HCT116 (cell line): ENCODE measurements around the gene PKP1. TPM values are rescaled to one million over a fixed set of nuclear protein-coding genes. Genes with fewer than 3 reads are reported as not detected.

Experiments used
- ATAC-seq: fragments of 200-7000 bp; cut with Tn5 transposase; 2 replicates; pipeline ENCODE4 v1.9.1; 2020; ENCODE audit warnings: mild to moderate bottlenecking, moderate library complexity
- BruUV-seq: library from RNA; stranded (reverse); fragments of 400-500 nt; replicated peaks from 2 replicates; lab custom pipeline; 2021; lab: Mats Ljungman, UMichigan
- CTCF ChIA-PET: fragments of 300-600 bp; sonication (Branson Sonifier 250); formaldehyde crosslinking; loops from one replicate; lab custom pipeline; 2021; ENCODE audit warnings: antibody characterized with exemption; lab: Charles Lee
- POLR2A ChIA-PET: fragments of 300-600, 350-600 bp; sonication (Branson Sonifier 250); formaldehyde crosslinking; loops from one replicate; lab custom pipeline; 2021; ENCODE audit warnings: antibody characterized with exemption; lab: Charles Lee
- RAD21 ChIA-PET, 2 experiments: fragments of 300-600 bp; sonication (Branson Sonifier 250); formaldehyde crosslinking; loops; one replicate each; lab custom pipeline; 2023; ENCODE audit warnings: low total read pairs in 2 of 2; ENCODE audit not compliant: uncharacterized antibody in 2 of 2, unreplicated experiment in 2 of 2, low non-redundant PET in 1 of 2; lab: Charles Lee
- DNase-seq: peaks from one replicate; pipeline ENCODE4 v3.0.0-alpha.2; 2010; ENCODE audit warnings: low read depth, low spot score
- H2AFZ ChIP-seq: fragments of 200-600 bp; shearing (Covaris generic), sonication (generic); 2 replicates; pipeline ENCODE4 v1.6.1; 2017; ENCODE audit warnings: low read depth, mixed run types, mixed read lengths, antibody characterized with exemption, low read length; ENCODE audit not compliant: poor library complexity, severe bottlenecking
- H3K27ac ChIP-seq: 2 replicates; pipeline ENCODE4 v1.5.1; 2012; ENCODE audit warnings: low read depth, low read length
- H3K27me3 ChIP-seq: fragments of 200-600 bp; sonication (generic); 2 replicates; pipeline ENCODE4 v1.6.1; 2016; ENCODE audit warnings: mixed run types, low read length, mixed read lengths; ENCODE audit not compliant: insufficient read depth
- H3K36me3 ChIP-seq, 2 experiments: fragments of 200-500 bp in 1 of 2; fragments of 200-600 bp in 1 of 2; sonication (Bioruptor generic) in 1 of 2; sonication (generic) in 1 of 2; 2 replicates each; pipeline versions ENCODE4 v1.5.1 to v1.6.1; 2014 to 2016; ENCODE audit warnings: low read length in 2 of 2, inconsistent platforms in 1 of 2, mixed read lengths in 1 of 2, mixed run types in 1 of 2; ENCODE audit not compliant: insufficient read depth in 2 of 2, control insufficient read depth in 1 of 2
- H3K4me1 ChIP-seq, 2 experiments: fragments of 200-600 bp in 1 of 2; sonication (generic) in 1 of 2; 2 replicates each; pipeline versions ENCODE4 v1.5.1 to v1.6.1; 2012 to 2017; ENCODE audit warnings: low read length in 2 of 2, inconsistent platforms in 1 of 2, mild to moderate bottlenecking in 1 of 2, mixed read lengths in 1 of 2, mixed run types in 1 of 2, moderate library complexity in 1 of 2; ENCODE audit not compliant: insufficient read depth in 2 of 2, control insufficient read depth in 1 of 2
- H3K4me2 ChIP-seq: fragments of 200-600 bp; sonication (generic); 2 replicates; pipeline ENCODE4 v1.6.1; 2017; ENCODE audit warnings: mixed run types, low read length, mixed read lengths
- H3K4me3 ChIP-seq, 2 experiments: fragments of 200-600 bp in 1 of 2; sonication (generic) in 1 of 2; replicated peaks in 1 of 2; 2 replicates each; pipeline ENCODE4 v1.5.1; 2011 to 2016; ENCODE audit warnings: low read length in 2 of 2, control low read depth in 1 of 2, low read depth in 1 of 2, mild to moderate bottlenecking in 1 of 2, mixed read lengths in 1 of 2, mixed run types in 1 of 2
- H3K79me2 ChIP-seq: fragments of 200-600 bp; sonication (generic); 2 replicates; pipeline ENCODE4 v1.6.1; 2017; ENCODE audit warnings: mild to moderate bottlenecking, mixed run types, low read length, moderate library complexity, mixed read lengths; ENCODE audit not compliant: insufficient read depth
- H3K9ac ChIP-seq: fragments of 200-600 bp; sonication (generic); 2 replicates; pipeline ENCODE4 v1.6.1; 2016; ENCODE audit warnings: low read length, mixed read lengths
- H3K9me2 ChIP-seq: fragments of 200-600 bp; sonication (generic), shearing (Covaris generic); 2 replicates; pipeline ENCODE4 v1.6.1; 2017; ENCODE audit warnings: mixed run types, mild to moderate bottlenecking, moderate library complexity; ENCODE audit not compliant: insufficient read depth
- H3K9me3 ChIP-seq, 2 experiments: fragments of 200-500 bp in 1 of 2; fragments of 200-600 bp in 1 of 2; sonication (Bioruptor generic) in 1 of 2; sonication (generic) in 1 of 2; 2 replicates each; pipeline ENCODE4 v1.6.1; 2014 to 2017; ENCODE audit warnings: low read length in 2 of 2, mixed read lengths in 2 of 2, inconsistent platforms in 1 of 2, low read depth in 1 of 2, mild to moderate bottlenecking in 1 of 2, mixed run types in 1 of 2, moderate library complexity in 1 of 2; ENCODE audit not compliant: control insufficient read depth in 1 of 2, insufficient read depth in 1 of 2
- H4K20me1 ChIP-seq: fragments of 200-600 bp; sonication (generic), shearing (Covaris generic); 2 replicates; pipeline ENCODE4 v1.6.1; 2017; ENCODE audit warnings: mixed run types, mild to moderate bottlenecking, moderate library complexity; ENCODE audit not compliant: insufficient read depth
- CBX3 ChIP-seq: IDR thresholded peaks from 2 replicates; pipeline ENCODE4 v1.6.1; 2012; ENCODE audit warnings: low read depth
- CEBPB ChIP-seq: IDR thresholded peaks from 2 replicates; pipeline ENCODE4 v1.6.1; 2012; ENCODE audit warnings: low read depth
- EGR1 ChIP-seq: IDR thresholded peaks from 2 replicates; pipeline ENCODE4 v1.6.1; 2012; ENCODE audit warnings: low read depth
- ELF1 ChIP-seq: IDR thresholded peaks from 2 replicates; pipeline ENCODE4 v1.6.1; 2012; ENCODE audit warnings: low read depth, borderline replicate concordance
- EZH2 ChIP-seq: fragments of 200-600 bp; sonication (generic); IDR thresholded peaks from 2 replicates; pipeline ENCODE4 v1.6.1; 2017; ENCODE audit warnings: antibody characterized with exemption, mixed run types
- EZH2phosphoT487 ChIP-seq: fragments of 200-600 bp; IDR thresholded peaks from 2 replicates; pipeline ENCODE4 v1.6.1; 2018; ENCODE audit warnings: antibody characterized with exemption, borderline replicate concordance
- JUND ChIP-seq: IDR thresholded peaks from 2 replicates; pipeline ENCODE4 v1.6.1; 2012
- POLR2A ChIP-seq: IDR thresholded peaks from 2 replicates; pipeline ENCODE4 v1.7.0; 2011; ENCODE audit warnings: borderline replicate concordance; ENCODE audit not compliant: insufficient read depth, insufficient read length; ENCODE audit errors: extremely low read depth
- RAD21 ChIP-seq: IDR thresholded peaks from 2 replicates; pipeline ENCODE4 v1.6.1; 2012; ENCODE audit warnings: low read depth, mild to moderate bottlenecking
- SIN3A ChIP-seq: IDR thresholded peaks from 2 replicates; pipeline ENCODE4 v1.6.1; 2012; ENCODE audit warnings: low read depth
- SP1 ChIP-seq: IDR thresholded peaks from 2 replicates; pipeline ENCODE4 v1.6.1; 2012; ENCODE audit warnings: low read depth
- SRF ChIP-seq: IDR thresholded peaks from 2 replicates; pipeline ENCODE4 v1.6.1; 2012; ENCODE audit warnings: low read depth
- YY1 ChIP-seq: IDR thresholded peaks from 2 replicates; pipeline ENCODE4 v1.6.1; 2011; ENCODE audit warnings: low read length, low read depth, moderate library complexity, mild to moderate bottlenecking; ENCODE audit not compliant: insufficient replicate concordance; ENCODE audit errors: extremely low read depth
- intact Hi-C: fragments of 100-400 bp; cut with micrococcal nuclease; formaldehyde crosslinking; loops from 2 replicates; pipeline ENCODE4 v1.10.0; 2022
- total RNA-seq: library from RNA; stranded (reverse); gene quantifications from one replicate; pipeline ENCODE4 v1.2.1, GENCODE V29; 2021; ENCODE audit not compliant: unreplicated experiment
- TF ChIP-seq, protein P1 (sequence below): IDR thresholded peaks from 2 replicates; pipeline ENCODE4 v1.6.1; 2012

Gene PKP1
- total RNA-seq, 1 experiment from 2014 or later: 0.07 TPM

- no peaks in the 10 kb centered on the region for H3K36me3 ChIP-seq
- no peaks in the 10 kb centered on the region for H3K79me2 ChIP-seq
- no peak overlapping the region for H3K4me3 ChIP-seq
- H3K9me3 ChIP-seq: no peaks in the 10 kb centered on the region
- BruUV-seq: no TSS peak
- TF ChIP-seq SP1 (no peak), YY1 (no peak), CEBPB (no peak), ELF1 (no peak), JUND (no peak), EZH2phosphoT487 (no peak), SRF (no peak), EGR1 (no peak), POLR2A (no peak), CBX3 (no peak), RAD21 (no peak)
- TF ChIP-seq, all 23 proteins: peak for 0
- CTCF ChIA-PET: interaction anchor here (1.7 to 3.4 kb wide), 3 partner anchors 12 to 105 kb away, joined by 9 to 31 read pairs (median 15); no protein-coding TSS in a partner anchor
- H3K27me3 ChIP-seq: peaks cover 8% of the 10 kb centered on the region; the same call in 1 of the 2 replicates
- H4K20me1 ChIP-seq: no peaks in the 10 kb centered on the region
- DNase-seq (no peak), ATAC-seq (no peak)
- H3K27ac ChIP-seq: no peak overlapping the region
- no peak overlapping the region for H3K9ac ChIP-seq
- POLR2A ChIA-PET: interaction anchor here (1.3 kb wide), 1 partner anchor 101 kb away, joined by 3 read pairs; no protein-coding TSS in a partner anchor
- no peaks in the 10 kb centered on the region for H3K9me2 ChIP-seq
- RAD21 ChIA-PET: interaction anchor here in 1 of 2 experiments (1.3 kb wide), 1 partner anchor 106 kb away, joined by 3 read pairs; no protein-coding TSS in a partner anchor
- intact Hi-C loops: no loop called here
- no peak overlapping the region for H2AFZ ChIP-seq
- no peaks in the 10 kb centered on the region for H3K4me1 ChIP-seq
- no peak overlapping the region for H3K4me2 ChIP-seq
Observed at GRCh38 chr1:201359873-201360210, 76.5 kb downstream of the PKP1 start.

DNA sequence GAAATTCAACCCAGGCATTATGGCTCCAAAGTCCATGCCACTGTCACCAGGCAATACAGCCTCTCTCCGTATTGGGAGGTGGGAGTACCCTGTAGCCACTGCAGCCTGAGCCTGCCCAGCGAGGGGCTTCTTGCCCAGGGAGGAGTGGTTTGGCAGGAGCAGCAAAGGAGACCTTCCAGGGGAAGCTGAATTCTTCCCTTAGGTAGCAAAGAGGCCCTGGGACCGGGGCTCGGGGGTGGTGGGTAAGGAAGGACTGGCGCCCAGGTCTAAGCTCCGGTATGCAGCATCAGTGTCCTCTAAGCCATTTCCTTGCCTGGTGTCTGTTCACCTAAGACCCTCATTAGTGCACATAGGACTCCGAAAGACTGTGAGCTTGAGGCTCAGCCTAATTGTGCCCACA, 77.2 kb downstream of the PKP1 start:
- ATAC-seq (no peak), DNase-seq (no peak)
- Histone ChIP-seq H3K27me3 (peaks cover 8% of the 10 kb centered on the region; the same call in 1 of the 2 replicates), H4K20me1 (no peaks in the 10 kb centered on the region), H3K9me3 (no peaks in the 10 kb centered on the region), H3K27ac (no peak overlapping the region), H2AFZ (no peak overlapping the region), H3K4me2 (no peak overlapping the region), H3K9ac (no peak overlapping the region), H3K36me3 (no peaks in the 10 kb centered on the region), H3K79me2 (no peaks in the 10 kb centered on the region), H3K4me1 (no peaks in the 10 kb centered on the region), H3K9me2 (no peaks in the 10 kb centered on the region), H3K4me3 (no peak overlapping the region)
- ChIA-PET POLR2A (no interaction called here), CTCF (interaction anchor here (1.0 to 3.5 kb wide), 5 partner anchors 11 to 275 kb away, joined by 3 to 31 read pairs (median 17); no protein-coding TSS in a partner anchor), RAD21 (interaction anchor here (1.3 to 1.9 kb wide), 3 partner anchors 101 to 106 kb away, joined by 3 to 10 read pairs (median 6); no protein-coding TSS in a partner anchor)
- BruUV-seq: no TSS peak
- TF ChIP-seq, protein P1, sequence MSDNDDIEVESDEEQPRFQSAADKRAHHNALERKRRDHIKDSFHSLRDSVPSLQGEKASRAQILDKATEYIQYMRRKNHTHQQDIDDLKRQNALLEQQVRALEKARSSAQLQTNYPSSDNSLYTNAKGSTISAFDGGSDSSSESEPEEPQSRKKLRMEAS: no peak
- TF ChIP-seq SP1 (no peak), SRF (no peak), EZH2 (no peak), EZH2phosphoT487 (no peak), SIN3A (no peak)
- intact Hi-C loops: no loop called here
